NCI-H146 treated with DMSO at 0.1 percent for 48 hours (cell line): ENCODE measurements around the gene SEPTIN1.
"Not testable (repeated sequence)": the region's sequence is repeated elsewhere in the genome, so short reads cannot be mapped to it uniquely, and the experiment has no call there.

Experiments used
- DNase-seq: peaks from one replicate; lab custom pipeline; 2025; ENCODE audit not compliant: unreplicated experiment; lab: John Stamatoyannopoulos, UW

SEPTIN1 gene

DNA sequence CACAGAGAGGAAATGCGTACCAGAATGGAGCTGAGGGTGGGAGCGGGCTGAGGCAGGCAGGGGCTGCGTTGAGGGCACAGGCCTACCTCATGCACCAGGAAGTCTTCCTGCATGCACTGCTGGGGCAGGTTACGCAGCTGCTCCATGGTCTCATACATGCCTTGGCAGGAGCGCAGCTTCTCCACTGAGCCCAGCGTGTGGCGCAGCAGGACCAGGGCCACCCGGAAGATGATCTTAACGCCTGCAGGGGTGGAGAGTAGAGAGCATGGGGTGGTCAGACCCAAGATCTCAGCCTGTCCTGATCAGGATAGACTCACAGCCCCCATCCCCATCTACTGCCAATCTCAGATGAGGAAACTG is 23.8 kb downstream of the SEPTIN1 start:
- no peak for DNase-seq

DNA sequence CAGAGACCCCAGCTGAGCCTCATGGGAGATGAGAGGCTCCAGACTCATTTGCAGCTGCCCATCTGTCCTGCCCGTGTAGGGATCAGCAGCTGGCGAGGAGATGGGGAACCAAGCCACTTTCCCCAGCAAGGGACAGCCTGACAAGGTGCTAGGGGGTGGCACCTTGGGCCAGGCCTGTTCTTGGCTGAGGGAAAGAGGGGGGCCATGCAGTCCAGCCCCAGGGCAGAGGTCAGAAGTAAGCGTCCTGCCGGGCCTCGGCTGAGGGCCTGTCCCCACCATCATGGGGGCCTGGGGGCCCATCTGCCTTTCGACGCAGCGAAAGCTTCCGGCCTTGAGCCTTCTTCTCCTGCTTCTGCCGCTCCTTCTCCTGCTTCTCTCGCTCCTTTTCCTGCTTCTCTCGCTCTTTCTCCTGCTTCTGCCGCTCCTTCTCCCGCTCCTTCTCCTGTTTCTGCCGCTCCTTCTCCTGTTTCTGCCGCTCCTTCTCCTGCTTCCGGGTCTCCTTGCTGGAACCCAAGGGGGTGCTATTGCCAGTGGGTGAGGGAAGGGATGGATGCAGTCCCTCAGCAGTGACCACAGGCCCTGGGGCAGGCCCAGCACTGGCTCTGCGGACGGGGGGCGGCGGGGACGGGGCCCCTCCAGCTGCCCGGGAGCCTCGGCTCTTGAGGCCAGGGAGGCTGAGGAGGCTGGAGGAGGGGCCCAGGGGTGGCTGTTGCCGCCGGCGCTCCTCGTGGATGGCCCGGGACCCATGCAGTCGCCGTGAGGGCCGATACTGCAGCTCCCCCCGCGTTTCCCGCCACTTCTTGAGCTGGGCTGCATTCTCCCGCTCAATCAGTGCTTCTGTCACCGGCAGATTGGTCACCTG is 24.4 kb downstream of the SEPTIN1 start:
- no peak for DNase-seq

GRCh38 chr16:30357085-30357714 is 25.2 kb downstream of the SEPTIN1 start:
- DNase-seq = no peak

DNA sequence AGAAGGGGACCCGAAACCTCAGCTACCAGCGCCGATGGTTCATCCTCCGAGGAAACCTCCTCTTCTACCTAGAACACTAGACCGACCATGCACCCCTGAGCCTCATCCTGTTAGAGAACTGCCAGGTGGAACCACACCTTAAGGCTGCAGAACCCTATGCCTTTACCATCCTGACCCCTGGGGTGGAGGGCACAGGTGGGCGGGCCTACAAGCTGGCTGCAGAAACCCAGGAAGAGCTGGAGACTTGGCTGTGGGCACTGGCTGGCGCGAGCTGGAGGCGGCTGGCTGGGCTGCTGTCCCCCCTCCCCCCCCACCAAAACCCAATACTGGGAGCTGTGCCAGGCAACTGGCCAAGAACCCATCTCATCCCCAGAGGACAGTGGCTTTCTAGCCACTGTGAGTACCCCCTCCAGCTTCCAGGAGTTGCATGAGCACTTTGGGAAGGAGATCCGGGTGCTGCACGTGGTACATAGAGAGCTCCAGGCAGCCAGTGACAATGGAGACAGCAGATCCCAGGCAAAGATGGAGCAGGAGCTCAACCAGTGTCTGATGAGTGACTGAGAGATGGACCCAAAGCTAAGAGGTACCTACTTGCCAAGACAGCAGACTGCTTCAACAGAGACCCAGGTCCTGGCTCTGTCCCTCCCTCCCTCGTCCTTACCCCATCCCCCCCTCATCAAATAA is 25.8 kb downstream of the SEPTIN1 start:
- no peak for DNase-seq

DNA sequence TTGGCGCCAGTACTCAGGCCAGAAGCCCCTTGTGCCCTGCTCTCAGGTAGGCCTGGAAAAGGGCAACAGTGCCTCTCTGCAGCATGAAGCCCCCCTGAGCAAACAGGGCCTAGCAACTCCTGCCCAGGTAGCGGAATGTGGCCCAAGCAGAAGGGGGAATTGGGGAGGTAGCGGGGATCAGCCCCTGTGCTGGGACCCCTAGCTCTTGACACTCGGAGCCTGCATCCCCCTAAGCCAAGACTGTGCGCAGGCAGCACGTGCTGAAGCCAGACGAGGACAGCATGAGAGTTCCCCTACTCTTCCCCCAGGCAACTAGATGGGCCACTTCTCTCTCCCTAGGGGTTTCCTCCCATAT is 26.4 kb downstream of the SEPTIN1 start:
- no peak for DNase-seq

- peak; percentile 98 for DNase-seq
These were observed 27.0 kb downstream of the SEPTIN1 start, which contains the start of gene CD2BP2 for GRCh38 chr16:30355144-30355953. Gene CD2BP2 (minus strand): TSS chr16:30355308. CDS start chr16:30354681, 627 bp downstream.

DNA sequence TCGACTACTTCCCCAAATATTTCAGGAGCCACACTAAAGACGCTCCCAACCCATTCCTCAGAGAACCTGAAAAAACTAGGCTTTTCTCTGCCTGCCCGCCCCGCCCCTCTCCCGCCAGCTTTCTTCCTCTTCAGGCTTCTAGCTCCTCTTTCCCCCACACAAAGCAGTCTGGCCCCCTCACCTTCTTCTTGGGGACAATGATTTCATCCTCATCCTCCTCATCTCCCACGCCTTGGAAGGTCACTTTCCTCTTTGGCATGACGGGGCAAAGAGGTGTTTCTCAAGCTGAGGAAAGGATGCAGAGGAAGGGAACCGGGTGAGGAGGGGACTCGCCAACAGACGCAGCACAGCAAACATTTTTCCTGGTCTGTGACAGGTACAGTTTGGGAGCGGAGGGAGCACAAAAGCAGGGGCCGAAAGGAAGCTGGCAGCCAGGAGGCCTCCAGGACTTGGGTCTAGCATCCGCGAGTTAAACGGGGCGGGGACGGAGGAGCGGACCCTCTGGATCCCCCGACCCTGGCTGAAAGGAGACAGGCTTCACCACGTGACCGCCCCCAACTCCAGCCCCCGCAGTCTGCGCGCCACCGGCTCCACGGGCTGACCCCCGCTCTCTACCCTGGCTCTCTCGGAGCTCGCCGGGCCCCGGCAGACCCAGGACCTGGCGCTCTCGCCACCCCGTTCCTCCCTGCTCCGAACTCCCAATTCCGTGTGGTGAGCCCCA is 27.8 kb downstream of the SEPTIN1 start:
- DNase-seq = no peak

GRCh38 chr16:30353438-30354129 is 28.8 kb downstream of the SEPTIN1 start:
- no peak for DNase-seq

DNA sequence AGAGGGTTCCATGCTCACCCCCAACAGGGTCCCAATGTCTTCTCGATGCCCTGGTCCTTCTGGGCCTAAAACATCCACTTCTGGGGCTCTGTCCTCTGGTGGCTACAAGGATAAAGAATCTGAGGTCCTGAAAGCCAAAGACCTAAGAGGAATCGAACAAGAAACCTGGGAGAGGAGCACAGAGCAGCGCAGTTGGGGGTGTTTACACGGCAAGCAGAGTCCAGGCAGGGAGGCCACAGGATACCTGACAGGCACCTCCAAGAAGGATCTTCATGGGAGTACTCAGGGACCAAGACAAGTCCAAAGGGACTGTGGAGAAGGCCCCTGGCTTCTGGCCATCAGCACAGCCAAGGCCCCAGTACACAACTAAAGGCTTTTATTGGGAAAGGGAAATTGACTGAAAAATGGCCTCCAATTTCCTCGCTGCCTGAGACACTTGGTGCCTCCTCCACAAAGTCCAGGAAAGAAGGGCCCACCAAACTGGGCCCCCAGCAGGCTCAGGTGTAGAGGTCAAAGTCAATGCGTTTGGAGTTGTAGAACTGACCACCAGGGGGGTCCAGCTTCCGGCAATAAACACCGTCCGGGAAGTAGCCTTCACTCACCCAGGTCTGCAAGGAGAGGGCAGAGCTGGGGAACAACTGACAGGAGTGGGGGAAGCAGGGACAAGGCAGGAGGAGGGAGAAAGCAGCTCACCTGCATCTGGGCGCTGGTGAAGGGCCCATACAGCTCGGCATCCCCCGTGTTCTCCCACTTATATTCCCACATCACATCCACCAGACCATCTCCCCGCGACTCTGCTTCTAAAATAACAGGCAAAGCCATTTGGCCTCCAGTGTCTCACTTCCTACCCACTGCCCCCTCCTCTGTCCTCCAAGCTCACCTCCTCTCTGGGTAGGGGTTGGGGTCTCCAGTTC is 29.6 kb downstream of the SEPTIN1 start:
- DNase-seq = no peak

GRCh38 chr16:30351586-30352419 is 30.6 kb downstream of the SEPTIN1 start:
- DNase-seq = no peak

DNA sequence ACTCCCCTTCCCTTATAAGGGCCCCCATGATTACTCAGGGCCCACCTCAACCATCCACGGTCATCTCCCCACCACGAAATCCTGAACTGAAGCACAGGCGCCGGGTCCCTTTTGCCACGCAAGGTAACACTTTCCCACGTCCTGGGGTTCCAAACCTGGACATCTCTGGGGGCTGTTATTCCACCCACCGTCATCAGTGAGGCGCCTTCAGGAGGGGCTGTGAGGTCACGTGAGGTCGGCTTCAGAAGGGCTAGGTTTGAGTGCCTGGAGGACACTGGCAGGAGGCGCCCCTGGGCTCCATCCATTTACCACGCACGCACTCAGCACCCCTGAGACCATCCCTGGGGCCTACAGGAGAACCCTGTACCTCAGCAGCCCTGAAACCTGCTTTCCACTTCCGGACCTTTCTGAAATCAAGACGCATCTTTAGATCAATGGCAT is 31.3 kb downstream of the SEPTIN1 start:
- no peak for DNase-seq

- no peak for DNase-seq
These were observed 32.1 kb downstream of the SEPTIN1 start for GRCh38 chr16:30350134-30350871.

- no peak for DNase-seq
These were observed 32.7 kb downstream of the SEPTIN1 start for GRCh38 chr16:30349675-30350074.

GRCh38 chr16:30348929-30349328 is 33.4 kb downstream of the SEPTIN1 start:
- DNase-seq = no peak

- no peak for DNase-seq
These were observed 34.2 kb downstream of the SEPTIN1 start for GRCh38 chr16:30348113-30348512.

DNA sequence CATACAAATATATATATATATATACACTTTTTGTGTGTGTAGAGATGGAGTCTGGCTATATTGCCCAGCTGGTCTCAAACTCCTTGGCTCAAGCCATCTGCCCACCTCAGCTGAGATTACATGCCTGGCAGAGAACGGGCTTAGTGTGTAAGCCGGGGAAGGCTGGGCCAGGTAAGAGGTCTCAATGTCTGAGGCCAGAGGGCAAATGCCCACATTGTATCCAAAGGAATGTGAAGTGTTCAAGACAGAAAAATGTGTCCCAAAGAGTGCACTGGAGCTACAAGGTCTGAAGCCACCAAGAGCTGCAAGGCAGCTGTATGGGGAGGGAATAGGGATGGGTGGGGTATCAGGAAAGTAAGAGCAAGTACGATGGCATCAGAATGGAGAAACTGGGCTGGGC is 36.1 kb downstream of the SEPTIN1 start:
- DNase-seq = no peak

DNA sequence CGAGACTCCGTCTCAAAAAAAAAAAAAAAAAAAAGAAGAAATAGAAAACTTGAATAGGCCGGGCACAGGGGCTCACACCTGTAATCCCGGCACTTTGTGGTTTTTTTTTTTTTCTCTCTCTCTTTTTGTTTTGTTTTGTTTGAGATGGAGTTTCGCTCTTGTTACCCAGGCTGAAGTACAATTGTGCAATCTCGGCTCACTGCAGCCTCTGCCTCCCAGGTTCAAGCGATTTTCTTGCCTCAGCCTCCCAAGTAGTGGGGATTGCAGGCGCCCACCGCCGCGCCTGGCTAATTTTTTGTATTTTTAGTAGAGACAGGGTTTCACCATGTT is 38.9 kb downstream of the SEPTIN1 start:
- DNase-seq = not testable (repeated sequence)
